ENCODE data around the gene AXDND1. TPM values are rescaled to one million over a fixed set of nuclear protein-coding genes. Genes with fewer than 3 reads are reported as not detected.

Gene AXDND1
- total RNA-seq, 1 donor from 2014 or later = 1.4 TPM

GRCh38 chr1:179323436-179323835, 42.3 kb upstream of the AXDND1 start:
- Mint-ChIP-seq H3K27ac (no peak overlapping the region), H3K36me3 (peaks cover 34% of the 10 kb centered on the region), H3K9me3 (no peaks in the 10 kb centered on the region), H3K4me1 (ENCODE audit: unreplicated experiment) (peaks cover 5% of the 10 kb centered on the region), H3K27me3 (no peaks in the 10 kb centered on the region), H3K4me3 (no peak overlapping the region)
- no peak for DNase-seq (ENCODE audit: extremely low spot score, unreplicated experiment)
- TF ChIP-seq CTCF (conservative IDR thresholded peaks at IDR 0.05) = no peak

DNA sequence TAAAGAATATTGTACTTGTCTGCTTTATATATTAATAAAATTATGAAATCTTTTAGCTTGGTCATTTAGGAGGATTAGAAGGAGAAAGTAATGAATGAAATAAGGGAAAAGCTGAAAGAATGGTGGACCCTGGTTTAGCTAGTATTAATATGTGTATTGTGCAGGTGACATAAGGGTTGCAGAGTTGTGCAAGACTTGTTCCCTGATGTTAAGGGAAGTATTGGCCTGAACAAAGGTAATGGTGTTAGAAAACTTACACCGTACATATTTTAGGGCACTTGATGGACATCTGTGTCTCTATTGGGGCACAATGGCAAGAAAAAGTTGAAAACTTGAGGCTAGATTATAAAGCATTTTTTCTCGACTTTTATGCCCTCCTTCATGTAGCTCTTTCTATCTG, 39.9 kb upstream of the AXDND1 start:
- H3K27me3 Mint-ChIP-seq = no peaks in the 10 kb centered on the region
- peaks cover 4% of the 10 kb centered on the region for H3K9me3 Mint-ChIP-seq
- peaks cover 5% of the 10 kb centered on the region for H3K4me1 Mint-ChIP-seq (ENCODE audit: unreplicated experiment)
- no peak for TF ChIP-seq CTCF (conservative IDR thresholded peaks at IDR 0.05)
- peaks cover 33% of the 10 kb centered on the region for H3K36me3 Mint-ChIP-seq
- no peak overlapping the region for H3K27ac Mint-ChIP-seq
- no peak for DNase-seq (ENCODE audit: extremely low spot score, unreplicated experiment)
- no peak overlapping the region for H3K4me3 Mint-ChIP-seq

DNA sequence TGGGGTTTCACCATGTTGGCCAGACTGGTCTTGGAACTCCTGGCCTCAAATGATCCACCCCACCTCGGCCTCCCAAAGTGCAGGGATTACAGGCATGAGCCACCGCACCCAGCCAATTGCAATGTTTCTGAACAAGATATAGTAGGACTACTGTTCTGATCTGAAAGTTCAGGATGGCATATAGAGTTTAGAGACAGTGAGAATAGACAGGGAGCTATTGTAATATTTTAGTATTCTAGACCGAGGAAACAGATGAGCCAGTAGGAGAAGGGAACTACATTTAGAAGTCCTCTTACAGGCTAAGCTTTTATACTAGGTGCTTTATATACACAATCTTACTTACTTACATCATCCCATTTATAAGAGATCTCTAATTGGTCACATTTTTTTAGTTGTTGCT, 39.0 kb upstream of the AXDND1 start:
- peaks cover 5% of the 10 kb centered on the region for H3K4me1 Mint-ChIP-seq (ENCODE audit: unreplicated experiment)
- DNase-seq (ENCODE audit: extremely low spot score, unreplicated experiment) = no peak
- no peak overlapping the region for H3K4me3 Mint-ChIP-seq
- no peak overlapping the region for H3K27ac Mint-ChIP-seq
- peaks cover 28% of the 10 kb centered on the region for H3K36me3 Mint-ChIP-seq
- no peak for TF ChIP-seq CTCF (conservative IDR thresholded peaks at IDR 0.05)
- H3K9me3 Mint-ChIP-seq = peaks cover 4% of the 10 kb centered on the region
- H3K27me3 Mint-ChIP-seq = no peaks in the 10 kb centered on the region

- TF ChIP-seq CTCF (conservative IDR thresholded peaks at IDR 0.05) = no peak
- H3K36me3 Mint-ChIP-seq = peaks cover 26% of the 10 kb centered on the region
- H3K4me3 Mint-ChIP-seq = no peak overlapping the region
- no peak for DNase-seq (ENCODE audit: extremely low spot score, unreplicated experiment)
- no peak overlapping the region for H3K27ac Mint-ChIP-seq
- peaks cover 4% of the 10 kb centered on the region for H3K9me3 Mint-ChIP-seq
- no peaks in the 10 kb centered on the region for H3K27me3 Mint-ChIP-seq
- peaks cover 7% of the 10 kb centered on the region for H3K4me1 Mint-ChIP-seq (ENCODE audit: unreplicated experiment)
Measured at GRCh38 chr1:179327196-179327595, 38.6 kb upstream of the AXDND1 start.

- H3K9me3 Mint-ChIP-seq = peaks cover 4% of the 10 kb centered on the region
- no peak overlapping the region for H3K4me3 Mint-ChIP-seq
- DNase-seq (ENCODE audit: extremely low spot score, unreplicated experiment) = no peak
- no peak overlapping the region for H3K27ac Mint-ChIP-seq
- peaks cover 6% of the 10 kb centered on the region for H3K4me1 Mint-ChIP-seq (ENCODE audit: unreplicated experiment)
- no peaks in the 10 kb centered on the region for H3K27me3 Mint-ChIP-seq
- peaks cover 21% of the 10 kb centered on the region for H3K36me3 Mint-ChIP-seq
- TF ChIP-seq CTCF (conservative IDR thresholded peaks at IDR 0.05) = no peak
Measured at GRCh38 chr1:179327679-179328078, 38.1 kb upstream of the AXDND1 start.

DNA sequence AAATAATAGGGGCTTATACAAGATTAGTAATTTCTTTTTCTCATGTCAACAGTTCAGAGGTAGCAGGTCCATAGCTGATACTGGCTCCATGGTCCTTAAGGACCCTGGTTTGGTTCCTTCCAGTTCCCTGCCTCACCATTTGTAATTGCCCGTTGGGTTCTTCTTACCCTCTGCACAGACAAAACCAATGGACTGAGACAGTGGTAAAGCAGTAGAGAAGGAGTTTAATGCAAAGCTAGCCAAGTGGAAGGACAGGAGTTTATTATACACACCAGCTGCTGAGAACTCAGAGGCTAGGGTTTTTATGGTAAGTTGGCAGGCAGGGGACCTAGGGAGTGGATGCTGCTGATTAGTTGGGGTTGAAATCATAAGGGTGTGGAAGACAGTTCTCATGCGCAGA, 35.9 kb upstream of the AXDND1 start:
- no peak for DNase-seq (ENCODE audit: extremely low spot score, unreplicated experiment)
- Mint-ChIP-seq H3K36me3 (peaks cover 27% of the 10 kb centered on the region), H3K4me3 (no peak overlapping the region), H3K27me3 (no peaks in the 10 kb centered on the region), H3K27ac (peak overlapping the region; percentile 36), H3K9me3 (peaks cover 4% of the 10 kb centered on the region), H3K4me1 (ENCODE audit: unreplicated experiment) (peaks cover 6% of the 10 kb centered on the region)
- TF ChIP-seq CTCF (conservative IDR thresholded peaks at IDR 0.05) = no peak

Measured in type B pancreatic cell (in vitro differentiated cells).